ENCODE data around the gene FUZ. TPM values are rescaled to one million over a fixed set of nuclear protein-coding genes. Genes with fewer than 3 reads are reported as not detected.

FUZ gene
- total and polyA plus RNA-seq, 2 of the 8 experiments (the other 6 are each of a cell fraction or from before 2014, with no cell fraction given) = 28.4 to 33.9 TPM

DNA sequence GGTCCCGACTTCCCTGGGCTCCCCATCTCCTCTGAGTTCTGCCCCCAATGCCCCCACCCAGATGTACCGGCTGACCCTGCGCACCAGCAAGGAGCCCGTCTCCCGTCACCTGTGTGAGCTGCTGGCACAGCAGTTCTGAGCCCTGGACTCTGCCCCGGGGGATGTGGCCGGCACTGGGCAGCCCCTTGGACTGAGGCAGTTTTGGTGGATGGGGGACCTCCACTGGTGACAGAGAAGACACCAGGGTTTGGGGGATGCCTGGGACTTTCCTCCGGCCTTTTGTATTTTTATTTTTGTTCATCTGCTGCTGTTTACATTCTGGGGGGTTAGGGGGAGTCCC lies 6.5 kb downstream of the FUZ start:
- Histone ChIP-seq H2AK5ac (ENCODE audit: low read depth, low read length) (no peak overlapping the region), H3K23ac (ENCODE audit: insufficient read length) (no peak overlapping the region), H3K4ac (replicated peaks; ENCODE audit: insufficient read length, low read depth, low read length) (no peak overlapping the region), H3K56ac (replicated peaks; ENCODE audit: insufficient read length, low read depth, low read length) (no peak overlapping the region), H3K4me2 (ENCODE audit: insufficient read depth in 1 of 2, low read depth in 2 of 2, low read length in 2 of 2) (no peak overlapping the region), H3K36me3 (ENCODE audit: control insufficient read depth in 2 of 4, insufficient read depth in 4 of 4, low read length in 3 of 4) (peaks cover 2 to 12% (median 5%) of the 10 kb centered on the region in 4 experiments; a peak in 6 of 8 replicates), H2BK15ac (ENCODE audit: low read length) (no peak overlapping the region), H2BK12ac (ENCODE audit: low read depth, low read length) (no peak overlapping the region), H4K8ac (ENCODE audit: extremely low read depth, insufficient read depth, low read length) (peak overlapping the region; percentile 52; the same call in 1 of the 2 replicates), H3K18ac (ENCODE audit: extremely low read depth, low read length) (no peak overlapping the region), H4K20me1 (replicated peaks in 1 of 2; ENCODE audit: control insufficient read depth in 1 of 2, insufficient read depth in 2 of 2, low read length in 2 of 2) (peaks cover 0 to 9% of the 10 kb centered on the region in 2 experiments), H3K4me3 (ENCODE audit: extremely low read depth in 1 of 4, insufficient read depth in 2 of 4, low read depth in 3 of 4, low read length in 4 of 4) (no peak overlapping the region), H4K91ac (replicated peaks; ENCODE audit: insufficient read length, low read length) (no peak overlapping the region), H3K9ac (replicated peaks in 1 of 4; ENCODE audit: extremely low read depth in 1 of 4, low read depth in 3 of 4, low read length in 3 of 4) (no peak overlapping the region), H2BK120ac (replicated peaks; ENCODE audit: low read depth, low read length) (no peak overlapping the region), H3K79me1 (ENCODE audit: low read depth, low read length) (no peaks in the 10 kb centered on the region), H3K4me1 (replicated peaks in 1 of 4; ENCODE audit: control insufficient read depth in 3 of 4, insufficient read depth in 4 of 4, low read length in 3 of 4) (peaks cover 4 to 26% (median 17%) of the 10 kb centered on the region in 4 experiments), H4K5ac (ENCODE audit: insufficient read length, low read depth, low read length) (no peak overlapping the region), H3K27me3 (replicated peaks in 1 of 4; ENCODE audit: control insufficient read depth in 3 of 4, extremely low read depth in 1 of 4, insufficient read depth in 3 of 4, low read length in 3 of 4) (no peaks in the 10 kb centered on the region), H3K14ac (ENCODE audit: insufficient read length) (no peak overlapping the region), H2BK20ac (ENCODE audit: low read length) (no peak overlapping the region), H3K27ac (ENCODE audit: low read depth, low read length) (no peak overlapping the region), H2BK5ac (ENCODE audit: low read depth, low read length) (no peak overlapping the region), H3K9me3 (ENCODE audit: insufficient read depth in 2 of 2, low read depth in 1 of 2, low read length in 1 of 2) (no peaks in the 10 kb centered on the region), H2AFZ (ENCODE audit: low read length) (no peak overlapping the region), H3K23me2 (ENCODE audit: low read depth, low read length) (peaks cover 4% of the 10 kb centered on the region; the same call in 1 of the 2 replicates), H3K79me2 (ENCODE audit: control insufficient read depth in 1 of 2, insufficient read depth in 2 of 2, low read length in 2 of 2) (no peaks in the 10 kb centered on the region)
- WGBS, 2 experiments (ENCODE audit: extremely low coverage in 1 of 2, insufficient coverage in 1 of 2, insufficient read length in 1 of 2, insufficient replicate concordance in 2 of 2, low coverage in 1 of 2, low lambda C conversion rate in 2 of 2, missing lambda C conversion rate in 1 of 2) = 95% methylated on average over 8 of the region's 8 CpGs; no CpG with 5 or more reads in 1 of the 2 experiments
- FAIRE-seq (no peak), DNase-seq (ENCODE audit: low read depth in 1 of 2, low spot score in 2 of 2) (no peak)
- POLR2A ChIA-PET (ENCODE audit: partially characterized antibody) = interaction anchor here (0.6 to 2.2 kb wide), 3 partner anchors 44 to 115 kb away, joined by 4 to 10 read pairs (median 6); partner anchors contain the start of gene PTOV1
- CTCF ChIA-PET (ENCODE audit: partially characterized antibody) = interaction anchor here (1.3 kb wide), 1 partner anchor 8 kb away, joined by 4 read pairs; no protein-coding TSS in a partner anchor
- no peak for TF ChIP-seq POLR2A (IDR thresholded peaks at IDR 0.05; ENCODE audit: control extremely low read depth in 1 of 2, low read depth in 2 of 2, low read length in 2 of 2)
- no peak for TF ChIP-seq KDM4A (IDR thresholded peaks at IDR 0.05; ENCODE audit: low read depth, low read length, severe bottlenecking)
- no peak for TF ChIP-seq KDM5A (IDR thresholded peaks at IDR 0.05; ENCODE audit: low read length)
- no peak for TF ChIP-seq ZNF274 (IDR thresholded peaks at IDR 0.05; ENCODE audit: borderline replicate concordance, extremely low read depth, low read length)
- TF ChIP-seq POLR2AphosphoS5 (IDR thresholded peaks at IDR 0.05; ENCODE audit: low read depth, low read length) = no peak
- no peak for TF ChIP-seq SRF (IDR thresholded peaks at IDR 0.05; ENCODE audit: low read depth, low read length)

All from H1 (cell line).